SU-DHL-6 (cell line): Measurements from ENCODE around the gene KLHDC3.

Experiments used
- EZH2phosphoT487 ChIP-seq: fragments of 200-600 bp; sonication (generic), shearing (Covaris generic); conservative IDR thresholded peaks from 2 replicates; pipeline ENCODE4 v1.6.1; 2018; ENCODE audit warnings: mild to moderate bottlenecking, antibody characterized with exemption, low read length, moderate library complexity, mixed read lengths
- TF ChIP-seq, protein P1 (sequence below): fragments of 200-600 bp; sonication (generic); IDR thresholded peaks from one replicate; pipeline ENCODE4 v1.5.1; 2017; ENCODE audit warnings: antibody characterized with exemption, mild to moderate bottlenecking, low read length, moderate library complexity; ENCODE audit not compliant: insufficient read depth, poor library complexity, severe bottlenecking

DNA sequence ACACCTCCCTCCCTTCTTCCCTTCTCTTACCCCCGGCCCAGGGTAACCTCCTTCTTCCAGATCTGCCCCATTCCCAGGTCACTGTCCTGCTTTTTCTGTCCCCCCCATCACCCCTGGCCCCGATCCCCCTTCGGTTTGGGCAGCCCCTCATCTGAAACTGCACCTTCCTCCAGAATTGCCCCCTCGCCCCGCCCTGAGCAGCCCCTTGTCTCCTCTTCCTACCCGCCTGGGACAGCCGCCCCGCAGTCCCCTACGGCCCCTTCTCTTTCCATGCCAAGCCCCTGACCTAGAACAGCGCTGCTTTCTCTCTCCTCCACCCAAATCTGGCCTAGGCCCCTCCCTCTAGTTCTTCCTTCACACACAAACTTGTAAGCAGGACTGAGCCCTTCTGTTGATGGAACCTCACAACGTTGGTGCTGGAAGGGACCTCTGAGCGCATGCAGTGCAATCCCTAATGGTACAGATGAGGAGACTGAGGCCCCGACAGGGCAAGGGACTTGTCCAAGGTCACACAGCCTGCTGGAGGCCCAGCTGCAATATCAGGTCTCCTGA lies 29.0 kb upstream of the KLHDC3 start:
- TF ChIP-seq, protein P1, sequence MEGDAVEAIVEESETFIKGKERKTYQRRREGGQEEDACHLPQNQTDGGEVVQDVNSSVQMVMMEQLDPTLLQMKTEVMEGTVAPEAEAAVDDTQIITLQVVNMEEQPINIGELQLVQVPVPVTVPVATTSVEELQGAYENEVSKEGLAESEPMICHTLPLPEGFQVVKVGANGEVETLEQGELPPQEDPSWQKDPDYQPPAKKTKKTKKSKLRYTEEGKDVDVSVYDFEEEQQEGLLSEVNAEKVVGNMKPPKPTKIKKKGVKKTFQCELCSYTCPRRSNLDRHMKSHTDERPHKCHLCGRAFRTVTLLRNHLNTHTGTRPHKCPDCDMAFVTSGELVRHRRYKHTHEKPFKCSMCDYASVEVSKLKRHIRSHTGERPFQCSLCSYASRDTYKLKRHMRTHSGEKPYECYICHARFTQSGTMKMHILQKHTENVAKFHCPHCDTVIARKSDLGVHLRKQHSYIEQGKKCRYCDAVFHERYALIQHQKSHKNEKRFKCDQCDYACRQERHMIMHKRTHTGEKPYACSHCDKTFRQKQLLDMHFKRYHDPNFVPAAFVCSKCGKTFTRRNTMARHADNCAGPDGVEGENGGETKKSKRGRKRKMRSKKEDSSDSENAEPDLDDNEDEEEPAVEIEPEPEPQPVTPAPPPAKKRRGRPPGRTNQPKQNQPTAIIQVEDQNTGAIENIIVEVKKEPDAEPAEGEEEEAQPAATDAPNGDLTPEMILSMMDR: no peak
- TF ChIP-seq EZH2phosphoT487: no peak
